Cardiac fibroblast (primary cell): ENCODE measurements around the gene GCK.

Source experiments
- DNase-seq, 2 donors: peaks; one replicate each; pipeline versions ENCODE4 v3.0.0 to v3.0.0-alpha.2; 2010; ENCODE audit warnings: low read depth in 2 of 2
- H3K4me3 ChIP-seq, 2 donors: replicated peaks in 1 of 2; 1 replicate in 1 of 2; 2 replicates in 1 of 2; pipeline ENCODE4 v1.5.1; 2011; ENCODE audit warnings: low read depth in 2 of 2, low read length in 2 of 2, mild to moderate bottlenecking in 2 of 2, moderate library complexity in 1 of 2
- TF ChIP-seq, protein P1 (sequence below): IDR thresholded peaks from one replicate; pipeline ENCODE4 v1.5.1; 2011; ENCODE audit warnings: low read depth, mild to moderate bottlenecking, low read length, inconsistent platforms

GCK gene

DNA sequence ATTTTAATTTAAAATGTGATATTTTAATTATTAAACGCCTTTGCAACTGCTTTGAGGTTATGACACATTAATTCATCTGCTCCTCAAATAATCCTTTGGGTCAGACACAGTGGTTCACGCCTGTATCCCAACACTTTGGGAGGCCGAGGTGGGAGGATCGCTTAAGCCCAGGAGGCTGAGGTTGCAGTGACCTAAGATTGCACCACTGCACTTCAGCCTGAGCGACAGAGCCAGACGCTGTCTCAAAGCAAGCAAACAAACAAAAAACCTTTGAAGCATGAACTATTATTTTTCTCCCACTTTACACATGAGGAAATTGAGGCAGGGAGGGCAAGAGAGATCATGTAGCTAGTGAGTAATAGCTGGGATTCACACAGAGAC lies 64.4 kb downstream of the GCK start:
- TF ChIP-seq, protein P1, sequence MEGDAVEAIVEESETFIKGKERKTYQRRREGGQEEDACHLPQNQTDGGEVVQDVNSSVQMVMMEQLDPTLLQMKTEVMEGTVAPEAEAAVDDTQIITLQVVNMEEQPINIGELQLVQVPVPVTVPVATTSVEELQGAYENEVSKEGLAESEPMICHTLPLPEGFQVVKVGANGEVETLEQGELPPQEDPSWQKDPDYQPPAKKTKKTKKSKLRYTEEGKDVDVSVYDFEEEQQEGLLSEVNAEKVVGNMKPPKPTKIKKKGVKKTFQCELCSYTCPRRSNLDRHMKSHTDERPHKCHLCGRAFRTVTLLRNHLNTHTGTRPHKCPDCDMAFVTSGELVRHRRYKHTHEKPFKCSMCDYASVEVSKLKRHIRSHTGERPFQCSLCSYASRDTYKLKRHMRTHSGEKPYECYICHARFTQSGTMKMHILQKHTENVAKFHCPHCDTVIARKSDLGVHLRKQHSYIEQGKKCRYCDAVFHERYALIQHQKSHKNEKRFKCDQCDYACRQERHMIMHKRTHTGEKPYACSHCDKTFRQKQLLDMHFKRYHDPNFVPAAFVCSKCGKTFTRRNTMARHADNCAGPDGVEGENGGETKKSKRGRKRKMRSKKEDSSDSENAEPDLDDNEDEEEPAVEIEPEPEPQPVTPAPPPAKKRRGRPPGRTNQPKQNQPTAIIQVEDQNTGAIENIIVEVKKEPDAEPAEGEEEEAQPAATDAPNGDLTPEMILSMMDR = no peak
- H3K4me3 ChIP-seq = no peak overlapping the region
- DNase-seq = no peak

DNA sequence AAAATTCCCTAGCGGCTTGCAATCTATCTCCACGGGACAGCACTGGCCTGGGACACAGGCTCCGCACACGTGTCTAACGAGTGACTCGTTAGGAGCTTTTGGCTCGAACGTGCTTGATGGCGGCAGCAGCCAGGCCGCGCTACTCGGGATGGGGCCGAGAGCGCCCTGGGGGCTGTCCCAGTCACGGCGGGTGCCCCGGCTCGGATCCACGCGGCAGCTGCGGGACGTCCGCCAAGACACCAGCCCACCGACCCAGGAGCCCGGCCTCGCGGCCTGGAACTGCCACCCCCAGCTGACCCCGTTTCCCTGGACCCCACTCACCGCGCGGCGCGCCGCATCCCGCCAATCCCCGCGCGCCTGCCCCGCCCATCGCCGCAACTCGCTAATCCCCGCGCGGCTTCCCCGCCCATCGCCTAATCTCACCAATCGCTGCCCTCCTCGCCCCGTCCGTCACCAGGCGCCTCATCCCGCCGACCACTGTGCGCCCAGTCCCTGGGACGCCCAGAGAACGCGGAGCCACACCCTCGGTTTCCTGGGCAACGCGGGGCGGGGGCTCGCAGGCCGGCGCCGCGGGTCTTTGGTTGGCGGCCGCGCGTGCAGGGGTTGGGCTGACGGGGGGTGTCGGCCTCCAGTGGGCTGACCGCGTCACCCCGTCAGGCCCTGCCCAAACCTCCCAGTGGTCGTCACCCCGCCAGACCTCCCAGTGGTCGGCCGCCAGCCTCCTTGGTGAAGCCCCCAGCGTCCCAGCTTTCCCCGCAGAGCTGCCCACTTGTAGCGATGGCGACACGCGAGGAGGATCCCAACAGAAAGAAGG lies 65.8 kb downstream of the GCK start, which contains the start of gene POLD2:
Gene POLD2, minus strand, starts transcription at position 359 of the 814 bp plus-strand sequence. CDS start 1,495 bp downstream, outside the sequence.
- TF ChIP-seq, protein P1 = no peak
- peak; percentile 95 to 97 for DNase-seq
- H3K4me3 ChIP-seq = peak within 1 kb of the TSS; percentile 63 to 79

DNA sequence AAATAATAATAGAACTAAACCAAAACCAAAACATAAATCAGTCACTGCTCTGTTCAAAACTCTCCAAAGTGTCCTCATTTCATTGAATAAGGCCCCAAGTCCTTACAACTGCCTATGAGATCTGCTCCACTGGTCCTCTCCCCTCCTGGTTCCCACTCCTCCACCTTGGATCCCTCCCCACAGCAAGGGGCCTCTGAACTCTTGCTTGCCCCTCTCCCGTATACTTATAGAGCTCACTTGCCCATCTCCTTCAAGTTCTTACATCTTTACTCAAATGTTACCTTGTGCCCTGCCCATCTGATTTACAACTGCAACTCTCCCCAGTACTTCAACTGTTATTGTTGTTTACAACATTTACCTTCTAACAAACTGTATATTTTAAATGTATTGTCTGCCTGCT lies 66.7 kb downstream of the GCK start:
- DNase-seq = no peak
- TF ChIP-seq, protein P1 = no peak
- H3K4me3 ChIP-seq = peak overlapping the region; percentile 55 to 79

DNA sequence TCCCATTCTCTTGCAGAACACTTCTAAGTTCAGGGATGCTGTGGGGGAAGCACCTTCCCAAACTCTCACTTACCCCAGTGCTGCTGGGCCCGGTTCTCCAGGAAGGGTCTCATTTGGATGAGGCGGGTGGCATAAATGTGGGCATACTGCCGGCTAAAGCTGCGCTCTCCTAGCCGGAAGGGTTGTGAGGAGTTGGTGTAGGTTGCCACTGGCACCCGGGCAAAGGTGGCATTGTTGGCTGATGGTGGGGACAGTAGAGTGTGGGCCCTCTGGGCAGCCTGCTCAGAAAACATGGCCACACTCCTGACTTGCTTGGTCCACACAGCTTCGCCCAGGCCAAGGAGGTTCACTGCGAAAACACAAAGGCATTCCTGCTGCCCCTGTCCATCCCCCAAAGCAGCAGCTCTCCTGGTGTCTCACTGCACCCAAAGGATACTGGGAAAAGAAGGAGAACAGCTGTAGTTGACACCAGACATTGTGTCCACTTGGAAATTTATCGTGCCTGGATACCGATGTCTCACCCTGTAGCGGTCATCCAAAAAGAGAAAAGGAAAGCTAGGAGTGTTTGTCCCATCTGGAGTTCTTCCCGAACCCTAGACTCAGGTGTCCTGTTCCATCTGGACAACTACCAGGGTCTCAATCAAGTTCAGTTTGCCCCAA lies 67.3 kb downstream of the GCK start:
- H3K4me3 ChIP-seq = no peak overlapping the region
- TF ChIP-seq, protein P1 = no peak
- no peak for DNase-seq

DNA sequence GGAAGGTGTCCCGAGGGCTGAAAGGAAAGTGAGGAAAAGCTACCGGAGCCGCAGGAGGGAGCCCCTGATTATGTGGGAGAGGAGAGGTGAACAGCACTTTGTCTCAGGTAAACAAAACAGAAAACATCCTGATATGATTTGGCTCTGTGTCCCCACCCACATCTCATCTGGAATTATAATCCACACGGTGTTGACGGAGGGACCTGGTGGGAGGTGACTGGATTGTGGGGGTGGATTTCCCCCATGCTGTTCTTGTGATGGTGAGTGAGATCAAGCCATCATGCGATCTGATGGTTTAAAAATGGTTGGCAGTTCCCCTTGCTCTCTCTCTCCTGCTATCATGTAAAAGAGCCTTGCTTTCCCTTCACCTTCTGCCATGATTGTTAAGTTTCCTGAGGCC lies 68.8 kb downstream of the GCK start:
- TF ChIP-seq, protein P1 = no peak

DNA sequence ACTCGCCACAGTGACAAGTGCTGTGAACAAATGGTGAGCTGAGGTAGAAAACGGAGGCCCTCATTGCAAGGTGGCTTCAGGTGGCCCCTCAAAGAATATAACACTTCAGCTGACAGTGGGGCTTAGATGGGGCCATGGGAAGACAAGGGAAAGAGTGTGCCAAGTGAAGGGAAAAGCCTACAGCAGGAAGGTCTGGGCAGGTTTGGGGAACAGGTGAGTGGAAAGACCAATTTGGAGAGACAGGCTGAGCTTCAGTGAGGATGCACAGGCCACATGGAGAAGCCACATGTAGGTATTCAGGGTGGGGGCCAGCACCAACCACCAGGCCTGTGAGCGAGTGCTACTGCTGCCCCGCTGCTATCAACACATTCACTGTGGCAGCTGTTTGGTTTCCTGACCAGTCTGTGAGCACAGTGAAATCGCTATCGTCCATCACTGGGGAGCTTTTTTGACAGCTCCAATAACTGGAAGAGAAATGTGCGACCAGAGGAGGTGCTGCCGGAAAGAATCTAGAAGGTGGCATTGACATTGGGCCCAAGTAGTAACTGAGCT lies 69.3 kb downstream of the GCK start:
- DNase-seq = no peak
- no peak overlapping the region for H3K4me3 ChIP-seq
- TF ChIP-seq, protein P1 = no peak

More for the DNA sequence above, 68.8 kb downstream of the GCK start:
- no peak for DNase-seq
- no peak overlapping the region for H3K4me3 ChIP-seq
